MM.1S (cell line): ENCODE measurements around the gene TARBP1.

Experiments
- CTCF ChIP-seq: fragments of 300-600 bp; sonication (generic); IDR thresholded peaks from 2 replicates; pipeline ENCODE4 v1.5.1; 2016; ENCODE audit warnings: antibody characterized with exemption, low read length, mixed read lengths
- EZH2 ChIP-seq: fragments of 300-600 bp; sonication (generic); optimal IDR thresholded peaks from 2 replicates; pipeline ENCODE3; 2017; ENCODE audit warnings: low read depth, mild to moderate bottlenecking, antibody characterized with exemption, low read length, mixed read lengths

DNA sequence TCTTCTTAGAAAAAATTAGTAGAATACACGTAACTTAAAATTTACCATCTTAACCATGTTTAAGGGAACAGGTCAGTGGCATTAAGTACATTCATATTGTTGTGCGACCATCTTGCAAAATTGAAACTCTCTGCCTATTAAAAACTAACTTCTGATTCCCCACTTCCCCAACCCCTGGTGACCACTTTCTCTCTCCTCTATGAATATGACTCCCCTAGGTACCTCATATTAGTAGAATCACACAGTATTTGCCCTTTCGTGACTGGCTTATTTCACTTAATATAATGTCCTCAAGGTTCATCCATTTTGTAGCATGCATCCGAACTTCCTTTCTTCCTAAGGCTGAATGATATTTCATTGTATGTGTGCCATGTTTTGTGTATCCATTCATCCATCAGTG, 15.1 kb upstream of the TARBP1 start:
- no peak for TF ChIP-seq CTCF
- no peak for TF ChIP-seq EZH2
